SU-DHL-6 (cell line): ENCODE results near the gene LGALS8.

ENCODE experiments used
- CTCF ChIP-seq: fragments of 200-600 bp; sonication (generic); IDR thresholded peaks from one replicate; pipeline ENCODE4 v1.5.1; 2017; ENCODE audit warnings: antibody characterized with exemption, mild to moderate bottlenecking, low read length, moderate library complexity; ENCODE audit not compliant: insufficient read depth, poor library complexity, severe bottlenecking
- EZH2phosphoT487 ChIP-seq: fragments of 200-600 bp; sonication (generic), shearing (Covaris generic); conservative IDR thresholded peaks from 2 replicates; pipeline ENCODE4 v1.6.1; 2018; ENCODE audit warnings: mild to moderate bottlenecking, antibody characterized with exemption, low read length, moderate library complexity, mixed read lengths

GRCh38 chr1:236491469-236492136 lies 32.2 kb upstream of the LGALS8 start:
- TF ChIP-seq CTCF (no peak), EZH2phosphoT487 (no peak)
